SK-N-SH (cell line): ENCODE results near the gene SYNGR2. TPM values are rescaled to one million over a fixed set of nuclear protein-coding genes. Genes with fewer than 3 reads are reported as not detected.

Experiments
- CTCF ChIA-PET: fragments of 300-600, 350-600 bp; formaldehyde crosslinking; extraction: SDS; loops from one replicate; lab custom pipeline; 2021; lab: Yijun Ruan, JAX
- POLR2A ChIA-PET: fragments of 350-600 bp; sonication (Branson Sonifier 250); formaldehyde crosslinking; extraction: SDS; loops from one replicate; lab custom pipeline; 2020; ENCODE audit warnings: antibody characterized with exemption, inconsistent platforms; lab: Yijun Ruan, JAX
- DNase-seq: peaks from one replicate; pipeline ENCODE4 v3.0.0; 2012
- H2AFZ ChIP-seq: fragments of 200-600 bp; sonication (generic); 2 replicates; pipeline ENCODE4 v1.8.1; 2016; ENCODE audit warnings: antibody characterized with exemption, mild to moderate bottlenecking, low read depth
- H3F3A ChIP-seq: fragments of 200-600 bp; sonication (generic); replicated peaks from 2 replicates; pipeline ENCODE3; 2016; ENCODE audit warnings: antibody characterized with exemption, mild to moderate bottlenecking; ENCODE audit not compliant: insufficient read depth
- H3K27ac ChIP-seq, 2 experiments: fragments of 200-500 bp in 1 of 2; fragments of 200-600 bp in 1 of 2; sonication (Bioruptor generic) in 1 of 2; sonication (generic), shearing (Covaris generic) in 1 of 2; 2 replicates each; pipeline versions ENCODE4 v1.5.1 to v1.6.1; 2014 to 2016; ENCODE audit warnings: low read depth in 2 of 2, inconsistent platforms in 1 of 2, low read length in 1 of 2, mild to moderate bottlenecking in 1 of 2, mixed read lengths in 1 of 2
- H3K27me3 ChIP-seq: fragments of 200-600 bp; sonication (generic), shearing (Covaris generic); 2 replicates; pipeline ENCODE4 v1.6.1; 2016; ENCODE audit warnings: mixed run types; ENCODE audit not compliant: insufficient read depth
- H3K36me3 ChIP-seq, 2 experiments: fragments of 200-500 bp in 1 of 2; fragments of 200-600 bp in 1 of 2; sonication (Bioruptor generic) in 1 of 2; sonication (generic) in 1 of 2; replicated peaks in 1 of 2; 2 replicates each; pipeline versions ENCODE3 to v1.5.1; 2014 to 2016; ENCODE audit warnings: low read length in 1 of 2, mild to moderate bottlenecking in 1 of 2; ENCODE audit not compliant: insufficient read depth in 2 of 2, control insufficient read depth in 1 of 2
- H3K4me1 ChIP-seq, 2 experiments: fragments of 200-500 bp in 1 of 2; fragments of 200-600 bp in 1 of 2; sonication (Bioruptor generic) in 1 of 2; sonication (generic), shearing (Covaris generic) in 1 of 2; 2 replicates each; pipeline versions ENCODE4 v1.5.1 to v1.6.1; 2014 to 2016; ENCODE audit warnings: low read depth in 1 of 2, low read length in 1 of 2, mixed run types in 1 of 2; ENCODE audit not compliant: insufficient read depth in 2 of 2, control insufficient read depth in 1 of 2
- H3K4me2 ChIP-seq: fragments of 200-600 bp; sonication (generic), shearing (Covaris generic); 2 replicates; pipeline ENCODE4 v1.6.1; 2017; ENCODE audit warnings: mixed run types
- H3K4me3 ChIP-seq, 2 experiments: fragments of 200-500 bp in 1 of 2; fragments of 200-600 bp in 1 of 2; sonication (Bioruptor generic) in 1 of 2; sonication (generic), shearing (Covaris generic) in 1 of 2; 2 replicates each; pipeline versions ENCODE4 v1.5.1 to v1.8.1; 2014 to 2016; ENCODE audit warnings: low read depth in 2 of 2, inconsistent platforms in 1 of 2, low read length in 1 of 2, mild to moderate bottlenecking in 1 of 2, mixed read lengths in 1 of 2, moderate library complexity in 1 of 2
- H3K79me2 ChIP-seq: fragments of 200-600 bp; sonication (generic); 2 replicates; pipeline ENCODE4 v1.8.1; 2017; ENCODE audit warnings: mild to moderate bottlenecking; ENCODE audit not compliant: insufficient read depth
- H3K9ac ChIP-seq: fragments of 200-600 bp; sonication (generic); 2 replicates; pipeline ENCODE4 v1.6.1; 2017; ENCODE audit warnings: mixed run types
- H3K9me2 ChIP-seq: fragments of 200-600 bp; sonication (generic); 2 replicates; pipeline ENCODE4 v1.6.1; 2017; ENCODE audit warnings: mixed run types
- H3K9me3 ChIP-seq: fragments of 200-600 bp; sonication (generic); 2 replicates; pipeline ENCODE4 v1.6.1; 2017; ENCODE audit warnings: mixed run types, mild to moderate bottlenecking, moderate library complexity
- H4K20me1 ChIP-seq: fragments of 200-600 bp; sonication (generic); 2 replicates; pipeline ENCODE4 v1.6.1; 2017; ENCODE audit warnings: mild to moderate bottlenecking, mixed run types; ENCODE audit not compliant: insufficient read depth
- ELF1 ChIP-seq: IDR thresholded peaks from 2 replicates; pipeline ENCODE4 v1.4.0; 2012
- FOSL2 ChIP-seq: IDR thresholded peaks from 2 replicates; pipeline ENCODE4 v1.4.0; 2012; ENCODE audit warnings: low read depth, mild to moderate bottlenecking, moderate library complexity, borderline replicate concordance
- GATA2 ChIP-seq: sonication (generic); formaldehyde crosslinking; IDR thresholded peaks from 2 replicates; pipeline ENCODE4 v1.5.0; 2020; ENCODE audit warnings: mild to moderate bottlenecking, missing genetic modification reagents
- MEF2A ChIP-seq: IDR thresholded peaks from 2 replicates; pipeline ENCODE4 v1.4.0; 2012; ENCODE audit warnings: low read depth, borderline replicate concordance
- NRF1 ChIP-seq: IDR thresholded peaks from 2 replicates; pipeline ENCODE4 v1.6.1; 2012; ENCODE audit warnings: low read depth, mild to moderate bottlenecking, low read length
- RAD21 ChIP-seq: IDR thresholded peaks from 2 replicates; pipeline ENCODE4 v1.6.1; 2012; ENCODE audit warnings: mild to moderate bottlenecking, low read length
- REST ChIP-seq: IDR thresholded peaks from 2 replicates; pipeline ENCODE4 v1.6.1; 2012; ENCODE audit warnings: mild to moderate bottlenecking, low read depth, low read length, moderate library complexity
- RXRA ChIP-seq: IDR thresholded peaks from 2 replicates; pipeline ENCODE4 v1.4.0; 2012; ENCODE audit warnings: low read depth, mild to moderate bottlenecking, borderline replicate concordance
- TEAD4 ChIP-seq: IDR thresholded peaks from 2 replicates; pipeline ENCODE4 v1.4.0; 2012; ENCODE audit warnings: mild to moderate bottlenecking, borderline replicate concordance; ENCODE audit not compliant: insufficient read depth
- USF1 ChIP-seq: IDR thresholded peaks from 2 replicates; pipeline ENCODE4 v1.4.0; 2012; ENCODE audit warnings: low read depth, borderline replicate concordance
- ZBTB33 ChIP-seq: IDR thresholded peaks from 2 replicates; pipeline ENCODE4 v1.4.0; 2012; ENCODE audit warnings: low read depth, borderline replicate concordance
- WGBS: methylation state at CpG from one replicate; pipeline ENCODE4 v1.1.6; 2017; ENCODE audit warnings: low lambda C conversion rate; 5-methylcytosine and 5-hydroxymethylcytosine counted together
- polyA plus RNA-seq, 3 experiments: library from polyadenylated mRNA; depleted of rRNA; stranded (reverse); fragments of >200 nt; gene quantifications; 2 replicates each; pipeline ENCODE4 v1.2.3, GENCODE V29; 2012
- TF ChIP-seq, protein P1 (sequence below): IDR thresholded peaks from 2 replicates; pipeline ENCODE4 v1.4.0; 2012; ENCODE audit warnings: low read depth

The SYNGR2 gene
- polyA plus RNA-seq, 1 of the 3 experiments (the other 2 are of a cell fraction) = 181 TPM

DNA sequence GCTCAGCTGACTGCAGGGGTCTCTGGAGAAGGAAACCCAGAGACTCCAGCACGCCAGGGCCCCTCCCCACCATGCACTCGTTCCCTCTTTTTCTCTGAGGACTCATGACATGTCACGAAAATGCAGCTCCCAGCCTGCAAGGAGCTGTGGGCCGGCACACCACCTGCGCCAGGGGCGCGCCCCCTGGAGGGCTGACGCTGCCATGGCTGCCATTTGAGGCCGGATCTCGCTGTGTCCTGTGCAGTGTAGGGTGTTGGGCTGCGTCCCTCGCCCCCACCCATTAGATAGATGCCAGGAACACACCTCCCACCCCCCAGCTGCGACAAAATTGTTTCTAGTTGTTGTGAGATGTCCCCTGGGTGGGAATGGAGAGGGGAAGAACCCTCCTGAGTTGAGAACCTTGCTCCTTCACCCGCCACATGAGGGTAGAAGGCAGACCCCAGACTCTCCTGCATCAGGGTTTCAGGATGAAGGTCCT, 8.2 kb downstream of the SYNGR2 start (continued):
- TF ChIP-seq REST (no peak), TEAD4 (no peak), RAD21 (peak; percentile 74), ELF1 (no peak), USF1 (no peak), GATA2 (CRISPR knock-in tag) (no peak), MEF2A (no peak), RXRA (no peak), NRF1 (no peak)

DNA sequence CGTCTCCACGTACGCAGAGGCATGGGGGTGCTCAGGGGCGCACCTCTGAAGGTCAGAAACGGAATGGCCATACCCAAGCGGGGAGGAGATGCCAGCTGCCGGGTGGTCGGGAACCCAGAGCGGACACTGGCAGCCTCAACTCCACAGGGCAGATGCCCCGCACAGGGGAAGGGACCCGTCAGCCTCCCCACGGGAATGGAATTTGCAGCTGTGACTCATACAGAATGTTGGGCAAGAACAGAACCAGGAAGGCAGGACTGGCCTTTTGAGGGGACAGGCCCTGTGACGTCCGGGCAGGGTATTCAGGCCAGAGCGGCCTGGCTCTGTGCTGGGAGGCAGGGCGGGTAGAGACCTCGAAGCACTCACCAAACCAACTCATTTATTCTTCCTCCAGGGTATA, 11.0 kb downstream of the SYNGR2 start:
- TF ChIP-seq, protein P1, sequence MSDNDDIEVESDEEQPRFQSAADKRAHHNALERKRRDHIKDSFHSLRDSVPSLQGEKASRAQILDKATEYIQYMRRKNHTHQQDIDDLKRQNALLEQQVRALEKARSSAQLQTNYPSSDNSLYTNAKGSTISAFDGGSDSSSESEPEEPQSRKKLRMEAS = 0 out of 2 replicates have a peak, but pooled peaks have one; percentile 11
- 0 out of 2 replicates have a peak, but pooled peaks have one; percentile 18 for TF ChIP-seq FOSL2
- TF ChIP-seq ZBTB33 = no peak
- no peak overlapping the region for H3K27ac ChIP-seq
- WGBS = 87% methylated on average over 16 of the region's 17 CpGs
- H3K9me3 ChIP-seq = no peaks in the 10 kb centered on the region
- no peak overlapping the region for H3K4me2 ChIP-seq
- H3K36me3 ChIP-seq = no peaks in the 10 kb centered on the region
- H3K9ac ChIP-seq = no peak overlapping the region
- POLR2A ChIA-PET = no interaction called here
- peaks cover 0 to 5% of the 10 kb centered on the region in 2 experiments; a peak in 1 of 4 replicates for H3K4me1 ChIP-seq
- no peak for DNase-seq
- peaks cover 14% of the 10 kb centered on the region; the same call in 1 of the 2 replicates for H3K79me2 ChIP-seq
- H3F3A ChIP-seq = no peaks in the 10 kb centered on the region
- H4K20me1 ChIP-seq = no peaks in the 10 kb centered on the region
- H3K4me3 ChIP-seq = no peak overlapping the region
- no peaks in the 10 kb centered on the region for H3K27me3 ChIP-seq
- no peak overlapping the region for H2AFZ ChIP-seq
- CTCF ChIA-PET = interaction anchor here (1.0 to 1.7 kb wide), 5 partner anchors 10 to 94 kb away, joined by 3 to 7 read pairs (median 4); no protein-coding TSS in a partner anchor
- no peaks in the 10 kb centered on the region for H3K9me2 ChIP-seq
